Hematopoietic multipotent progenitor cell treated with erythropoietin and hydrocortisone succinate and interleukin-3 and kit ligand, for 4 days (in vitro differentiated cells): ENCODE results near the gene RGL2.
"Not testable (repeated sequence)": the region's sequence is repeated elsewhere in the genome, so short reads cannot be mapped to it uniquely, and the experiment has no call there.

ENCODE experiments used
- DNase-seq: peaks from one replicate; pipeline ENCODE4 v3.0.0-alpha.2; 2015

Gene RGL2

GRCh38 chr6:33273129-33273923 lies 25.4 kb downstream of the RGL2 start:
- peak; percentile 19 for DNase-seq

GRCh38 chr6:33272275-33273128 lies 26.2 kb downstream of the RGL2 start:
- no peak for DNase-seq

GRCh38 chr6:33271468-33272274 lies 27.1 kb downstream of the RGL2 start, which contains the start of the genes RPS18 and VPS52:
Gene RPS18, plus strand, starts transcription at chr6:33272075. Its CDS starts 45 bp downstream, at chr6:33272120.
Gene VPS52, minus strand, starts transcription at chr6:33271876. Its CDS starts 201 bp downstream, at chr6:33271675.
- peak; percentile 99 for DNase-seq

DNA sequence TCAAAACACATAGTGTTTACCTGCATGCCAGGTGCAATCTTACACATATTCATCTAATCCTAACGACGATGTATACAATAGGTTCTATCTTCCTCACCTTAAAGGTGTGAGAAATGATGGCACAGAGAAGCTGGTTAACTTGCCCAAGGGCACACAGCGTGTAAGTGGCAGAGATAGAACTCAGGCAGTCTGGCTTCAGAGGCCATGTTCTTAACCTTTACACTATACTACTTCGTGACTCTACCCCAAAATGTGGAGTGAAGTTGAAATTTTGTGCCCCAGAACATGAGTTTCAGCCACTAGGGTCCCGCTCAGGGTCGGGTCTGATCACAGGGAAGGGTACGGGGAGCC lies 27.6 kb downstream of the RGL2 start:
- peak; percentile 62 for DNase-seq

DNA sequence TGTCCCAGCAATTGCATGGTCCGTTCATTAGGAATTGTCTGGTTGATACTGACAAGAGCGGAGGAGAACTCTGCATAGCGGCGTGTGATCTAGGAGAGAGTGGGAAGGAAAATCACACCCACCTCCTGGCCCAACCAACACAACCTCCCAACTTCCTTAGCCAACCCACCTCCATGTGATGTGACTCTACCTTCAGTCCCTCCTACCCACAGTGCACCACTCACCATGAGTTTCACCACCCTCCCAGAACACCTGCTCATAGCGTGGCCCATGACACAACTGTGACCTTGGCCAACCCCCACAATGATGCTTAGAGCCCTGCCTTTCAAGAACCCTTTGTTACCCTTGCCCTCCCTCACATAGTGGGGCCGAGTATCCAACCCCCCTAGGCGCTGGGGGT lies 34.7 kb downstream of the RGL2 start:
- no peak for DNase-seq

- DNase-seq = not testable (repeated sequence)
These were observed 36.3 kb downstream of the RGL2 start for GRCh38 chr6:33262490-33262889.

DNA sequence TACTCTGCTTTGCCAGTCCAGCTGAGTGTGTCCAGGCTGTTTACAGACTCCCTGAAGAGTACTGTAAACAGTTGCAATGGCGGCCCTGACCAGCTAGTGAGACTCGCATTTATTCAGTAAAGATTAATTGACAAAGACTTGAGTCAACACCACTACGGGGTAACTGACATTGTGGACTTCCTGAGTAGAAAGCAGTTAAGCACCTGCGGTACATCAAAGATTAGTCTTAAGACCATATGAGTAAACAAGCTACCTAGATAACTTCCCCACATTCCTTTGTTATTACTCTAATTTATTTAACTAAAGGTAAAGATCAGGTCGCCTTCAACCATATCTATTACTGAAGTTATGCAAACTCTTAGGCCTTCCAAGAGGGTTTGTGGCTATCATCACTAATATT lies 39.7 kb downstream of the RGL2 start:
- no peak for DNase-seq

DNA sequence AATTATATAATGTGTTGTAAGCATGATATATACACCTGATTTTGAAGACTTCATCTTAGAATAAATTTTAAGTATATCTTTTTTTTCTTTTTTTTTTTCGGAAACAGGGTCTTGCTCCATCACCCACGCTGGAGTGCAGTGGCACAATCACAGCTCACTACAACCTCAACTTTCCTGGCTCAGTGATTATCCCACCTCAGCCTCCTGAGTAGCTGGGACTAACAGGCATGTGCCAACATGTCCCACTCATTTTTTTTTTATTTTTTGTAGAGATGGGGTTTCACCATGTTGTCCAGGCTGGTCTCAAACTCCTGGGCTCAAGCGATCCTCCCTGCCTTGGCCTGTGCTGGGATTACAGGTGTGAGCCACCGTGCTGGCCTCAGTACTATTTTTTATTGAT lies 44.2 kb downstream of the RGL2 start:
- no peak for DNase-seq

DNA sequence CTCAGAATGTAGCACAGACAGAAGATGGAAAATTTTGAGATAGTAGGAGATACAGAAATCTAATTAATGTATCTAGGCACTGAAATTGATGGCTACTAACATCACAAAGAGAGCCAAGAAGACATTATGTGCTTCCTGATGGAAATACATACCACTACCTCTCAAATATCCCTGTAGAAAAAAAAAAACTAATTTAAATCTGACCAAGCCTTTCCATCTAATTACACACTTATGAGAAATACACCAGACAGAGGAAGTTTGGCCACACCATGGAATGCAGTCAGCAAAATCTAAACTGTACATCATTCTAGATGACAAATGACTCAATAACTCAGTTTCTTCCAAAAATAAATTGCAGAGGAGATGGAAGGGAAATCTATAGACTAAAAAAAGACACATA lies 46.0 kb downstream of the RGL2 start:
- no peak for DNase-seq

DNA sequence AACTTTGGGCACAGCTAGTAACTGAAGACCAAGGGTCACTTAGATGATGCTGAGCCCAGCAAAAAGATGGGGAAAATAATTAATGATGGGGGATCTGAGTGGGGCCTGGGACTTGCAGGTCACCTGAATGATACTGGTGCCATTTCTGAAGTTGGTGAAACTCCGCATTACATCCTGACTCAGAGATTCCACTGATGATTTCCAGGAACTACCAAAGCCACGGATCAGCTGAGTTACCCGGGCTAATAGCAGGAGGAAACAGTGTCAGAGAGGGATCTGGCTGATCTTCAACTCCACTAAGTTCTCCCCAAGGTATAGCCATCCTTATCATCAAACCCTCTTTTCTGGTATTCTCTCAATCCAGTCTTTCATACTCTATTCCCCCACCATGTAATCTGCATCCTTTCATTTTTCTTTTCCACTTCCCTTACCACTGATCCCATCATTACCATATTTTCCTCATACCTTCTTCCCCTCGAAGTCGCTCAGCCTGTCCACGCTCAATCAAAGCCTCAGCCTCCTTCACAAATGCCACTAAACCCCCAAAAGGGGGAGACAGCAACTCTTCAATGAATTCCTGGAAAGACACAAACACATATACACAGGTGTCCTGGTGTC lies 47.2 kb downstream of the RGL2 start:
- no peak for DNase-seq

GRCh38 chr6:33250731-33251130 lies 48.0 kb downstream of the RGL2 start:
- DNase-seq = no peak

DNA sequence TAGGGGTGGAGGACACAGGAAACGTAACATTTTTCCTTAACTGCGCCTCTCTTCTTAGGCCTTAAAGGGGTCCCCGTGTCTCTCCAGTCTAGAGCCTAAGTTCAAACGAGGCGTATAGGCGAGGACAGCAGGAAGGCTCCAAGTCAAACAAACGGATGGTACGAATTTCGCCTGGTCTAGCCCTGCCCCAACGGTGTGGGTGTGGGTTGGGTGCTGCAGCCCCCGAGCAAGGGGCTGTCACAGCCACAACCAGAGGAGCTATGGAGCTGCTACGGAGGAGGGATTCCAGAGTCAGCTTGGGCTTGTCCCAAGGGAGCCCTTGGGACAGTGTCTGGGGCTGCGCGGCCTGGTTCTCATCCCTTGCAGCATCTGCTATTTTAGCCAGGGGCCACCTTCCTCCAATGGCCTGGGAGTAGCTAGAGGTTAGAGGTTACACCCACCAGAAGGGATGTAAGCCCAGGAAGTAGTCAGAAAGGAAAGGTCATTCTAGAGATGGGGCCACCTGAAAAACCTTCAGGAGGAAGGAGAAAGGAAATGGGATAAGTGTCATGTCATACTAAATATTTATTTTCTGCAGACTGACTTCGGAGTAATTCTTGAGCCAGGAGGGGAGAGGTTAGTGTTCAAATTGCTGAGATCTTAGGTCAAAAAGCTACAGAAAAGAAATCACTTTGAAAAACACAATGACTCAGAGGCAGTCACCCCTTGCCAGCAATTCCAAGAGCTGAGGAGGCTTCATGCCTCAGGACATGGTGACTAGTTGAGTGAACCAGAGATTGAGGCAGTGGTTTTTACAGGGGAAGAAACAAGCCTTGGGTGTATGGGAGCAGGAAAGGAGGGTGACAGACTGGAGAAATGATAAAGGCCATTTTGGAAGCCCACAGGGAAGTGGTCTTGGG lies 48.8 kb downstream of the RGL2 start:
- DNase-seq = peak; percentile 15

GRCh38 chr6:33248932-33249731 lies 49.6 kb downstream of the RGL2 start:
- DNase-seq = peak; percentile 100

GRCh38 chr6:33248643-33248931 lies 50.2 kb downstream of the RGL2 start:
- no peak for DNase-seq

DNA sequence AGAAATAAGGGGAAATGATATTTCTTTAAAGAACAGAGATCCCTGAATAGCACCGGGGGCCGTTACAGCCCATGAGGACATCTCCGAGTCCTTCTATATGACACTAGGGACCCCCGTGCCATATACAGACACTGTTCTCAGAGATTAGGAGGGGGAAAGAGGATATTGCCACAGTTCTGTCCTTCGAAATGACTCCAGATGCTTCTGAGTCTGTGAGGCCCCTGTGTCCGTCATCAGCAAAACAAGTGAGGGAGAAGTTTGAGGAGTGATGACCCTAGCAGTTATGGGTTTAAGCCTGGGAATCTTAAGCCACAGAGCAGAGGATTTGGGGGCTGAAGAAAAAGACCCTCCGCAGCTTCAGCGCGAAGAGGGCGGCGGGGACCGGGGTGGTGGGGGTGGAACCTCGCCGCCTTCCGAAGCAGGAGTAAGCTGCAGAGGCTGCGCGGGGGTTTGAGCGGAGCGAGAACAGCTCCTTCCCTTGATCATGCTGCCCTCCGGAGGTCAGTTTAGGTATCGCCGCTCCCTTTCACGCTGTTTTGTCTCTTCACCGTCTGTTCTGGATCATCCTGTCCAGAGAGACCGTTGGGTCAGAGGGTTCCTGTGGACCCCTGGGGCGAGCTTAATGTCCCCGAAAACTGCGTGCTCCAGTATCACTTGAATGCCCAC lies 50.6 kb downstream of the RGL2 start:
- peak; percentile 95 for DNase-seq

DNA sequence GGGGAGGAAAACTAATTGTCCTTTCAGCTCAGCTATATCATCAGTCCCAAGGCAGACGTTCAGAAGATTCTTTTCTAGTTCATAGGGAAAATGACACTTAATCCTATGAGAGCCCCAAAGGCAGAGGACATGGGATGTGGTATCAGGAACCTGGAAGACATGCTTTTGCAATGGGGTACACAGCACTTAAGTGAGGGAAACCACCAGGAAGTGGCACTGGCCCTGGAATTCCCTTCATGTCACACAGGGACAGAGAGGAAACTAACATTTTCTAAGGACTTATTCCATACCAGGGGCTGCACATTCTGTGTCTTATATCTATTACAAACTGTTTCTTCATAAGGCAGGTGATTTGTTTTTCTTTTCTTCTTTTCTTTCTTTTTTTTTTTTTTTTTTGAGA lies 55.3 kb downstream of the RGL2 start:
- no peak for DNase-seq

GRCh38 chr6:33241968-33242367 lies 56.8 kb downstream of the RGL2 start:
- DNase-seq = no peak
